HL-60 (cell line): ENCODE measurements around the gene IL1RAPL1.

Experiments
- DNase-seq, 2 experiments: peaks; one replicate each; pipeline ENCODE4 v3.0.0-alpha.2; 2010 to 2020; ENCODE audit warnings: low read depth in 1 of 2, low spot score in 1 of 2
- H3K27ac ChIP-seq: fragments of 250-450 bp; sonication (Bioruptor Pico); replicated peaks from 2 replicates; pipeline ENCODE4 v1.5.1; 2020; ENCODE audit warnings: mild to moderate bottlenecking, moderate library complexity
- H3K27me3 ChIP-seq: fragments of 250-450 bp; sonication (Bioruptor Pico); 2 replicates; pipeline ENCODE4 v1.5.1; 2021; ENCODE audit warnings: mild to moderate bottlenecking, moderate library complexity; ENCODE audit not compliant: insufficient read depth, poor library complexity, severe bottlenecking
- H3K4me3 ChIP-seq: replicated peaks from 2 replicates; pipeline ENCODE4 v1.5.1; 2011; ENCODE audit warnings: mild to moderate bottlenecking, control low read depth, low read length; ENCODE audit not compliant: insufficient read depth
- GABPA ChIP-seq: IDR thresholded peaks from 2 replicates; pipeline ENCODE4 v1.6.1; 2012; ENCODE audit warnings: low read depth
- POLR2AphosphoS5 ChIP-seq: IDR thresholded peaks from 2 replicates; pipeline ENCODE4 v1.6.1; 2012; ENCODE audit warnings: low read depth
- REST ChIP-seq: IDR thresholded peaks from 2 replicates; pipeline ENCODE4 v1.6.1; 2012; ENCODE audit warnings: low read depth; ENCODE audit not compliant: insufficient replicate concordance
- SPI1 ChIP-seq: IDR thresholded peaks from 2 replicates; pipeline ENCODE4 v1.6.1; 2012; ENCODE audit warnings: low read depth, mild to moderate bottlenecking, borderline replicate concordance
- TF ChIP-seq, protein P1 (sequence below): IDR thresholded peaks from one replicate; pipeline ENCODE4 v1.5.1; 2011; ENCODE audit warnings: low read length, control low read depth, inconsistent platforms; ENCODE audit not compliant: insufficient read depth

IL1RAPL1 gene

DNA sequence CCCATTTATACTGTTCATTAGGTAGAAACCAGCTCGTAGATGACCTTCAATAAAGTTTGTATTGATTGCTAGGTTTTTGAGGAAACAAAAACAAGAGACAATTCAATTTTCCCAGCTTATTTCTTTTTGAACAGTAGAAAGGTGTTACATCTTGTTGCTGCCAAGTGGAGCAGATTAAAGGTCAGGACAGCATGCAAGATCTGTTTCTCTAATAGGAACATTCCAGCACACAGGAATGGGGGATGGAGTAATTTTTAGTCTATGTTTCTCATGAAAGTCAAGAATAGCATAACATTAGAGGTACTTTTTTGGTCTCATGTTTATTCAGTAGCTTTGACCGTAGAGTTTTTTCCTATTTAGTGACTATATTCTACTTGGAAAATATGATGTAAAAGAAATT lies 132.4 kb downstream of the IL1RAPL1 start:
- no peak for DNase-seq
- no peak overlapping the region for H3K27ac ChIP-seq
- TF ChIP-seq SPI1, result no peak
- no peak for TF ChIP-seq POLR2AphosphoS5

DNA sequence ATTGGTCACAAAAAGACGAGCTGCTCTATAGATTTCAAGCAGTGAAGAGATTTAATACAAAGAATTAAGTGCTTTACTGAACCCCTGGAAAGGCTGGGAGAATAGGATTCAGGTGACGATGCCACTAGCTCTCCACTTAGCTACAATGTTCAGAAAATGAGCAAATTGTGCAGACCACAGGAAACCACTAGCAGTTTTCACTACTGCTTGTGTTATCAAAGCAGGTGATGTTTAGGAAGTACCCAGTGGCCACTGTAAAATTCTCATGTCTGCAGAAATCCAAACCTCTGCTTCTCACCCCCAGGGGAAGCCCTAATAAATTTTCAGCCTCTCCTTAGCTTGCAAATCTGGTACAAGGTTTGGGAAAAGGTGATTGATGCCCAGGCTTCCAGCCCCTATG lies 165.1 kb downstream of the IL1RAPL1 start:
- TF ChIP-seq POLR2AphosphoS5 (no peak), SPI1 (no peak), GABPA (no peak), REST (no peak)
- TF ChIP-seq, protein P1, sequence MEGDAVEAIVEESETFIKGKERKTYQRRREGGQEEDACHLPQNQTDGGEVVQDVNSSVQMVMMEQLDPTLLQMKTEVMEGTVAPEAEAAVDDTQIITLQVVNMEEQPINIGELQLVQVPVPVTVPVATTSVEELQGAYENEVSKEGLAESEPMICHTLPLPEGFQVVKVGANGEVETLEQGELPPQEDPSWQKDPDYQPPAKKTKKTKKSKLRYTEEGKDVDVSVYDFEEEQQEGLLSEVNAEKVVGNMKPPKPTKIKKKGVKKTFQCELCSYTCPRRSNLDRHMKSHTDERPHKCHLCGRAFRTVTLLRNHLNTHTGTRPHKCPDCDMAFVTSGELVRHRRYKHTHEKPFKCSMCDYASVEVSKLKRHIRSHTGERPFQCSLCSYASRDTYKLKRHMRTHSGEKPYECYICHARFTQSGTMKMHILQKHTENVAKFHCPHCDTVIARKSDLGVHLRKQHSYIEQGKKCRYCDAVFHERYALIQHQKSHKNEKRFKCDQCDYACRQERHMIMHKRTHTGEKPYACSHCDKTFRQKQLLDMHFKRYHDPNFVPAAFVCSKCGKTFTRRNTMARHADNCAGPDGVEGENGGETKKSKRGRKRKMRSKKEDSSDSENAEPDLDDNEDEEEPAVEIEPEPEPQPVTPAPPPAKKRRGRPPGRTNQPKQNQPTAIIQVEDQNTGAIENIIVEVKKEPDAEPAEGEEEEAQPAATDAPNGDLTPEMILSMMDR, result no peak
- no peaks in the 10 kb centered on the region for H3K27me3 ChIP-seq
- no peak for DNase-seq

More for the DNA sequence above, 132.4 kb downstream of the IL1RAPL1 start:
- Histone ChIP-seq H3K4me3 (no peak overlapping the region), H3K27me3 (no peaks in the 10 kb centered on the region)

DNA sequence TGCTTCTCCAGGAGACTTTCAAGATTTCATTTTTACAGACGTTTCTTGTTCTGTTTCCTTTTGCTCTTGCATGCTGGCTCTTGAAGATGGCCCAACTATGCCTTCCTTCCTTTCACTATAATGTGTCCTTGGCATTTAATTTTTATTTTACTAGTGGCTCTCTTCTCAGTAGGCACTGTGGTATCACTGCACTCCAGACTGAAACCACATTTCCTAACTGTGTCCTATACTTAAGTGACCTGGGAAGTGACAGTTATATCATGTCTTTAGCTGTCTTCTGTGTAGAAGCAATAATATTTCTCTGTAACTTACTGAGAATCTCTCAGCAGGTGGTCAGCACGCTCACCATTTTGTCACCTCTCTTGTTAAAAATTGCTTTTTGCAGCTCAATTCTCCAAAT lies 168.9 kb downstream of the IL1RAPL1 start:
- no peaks in the 10 kb centered on the region for H3K27me3 ChIP-seq
- H3K27ac ChIP-seq, result no peak overlapping the region
- no peak for DNase-seq
- no peak overlapping the region for H3K4me3 ChIP-seq
- TF ChIP-seq, protein P1, result no peak
- no peak for TF ChIP-seq POLR2AphosphoS5
- no peak for TF ChIP-seq REST
- no peak for TF ChIP-seq SPI1
- TF ChIP-seq GABPA, result no peak

More for the DNA sequence above, 165.1 kb downstream of the IL1RAPL1 start:
- Histone ChIP-seq H3K27ac (no peak overlapping the region), H3K4me3 (no peak overlapping the region)

- no peaks in the 10 kb centered on the region for H3K27me3 ChIP-seq
- TF ChIP-seq GABPA (no peak), SPI1 (no peak), POLR2AphosphoS5 (no peak), REST (no peak)
- TF ChIP-seq, protein P1, result no peak
- H3K27ac ChIP-seq, result no peak overlapping the region
- no peak for DNase-seq
- no peak overlapping the region for H3K4me3 ChIP-seq
Measured at GRCh38 chrX:28756647-28757046, 169.4 kb downstream of the IL1RAPL1 start.
